SK-N-SH treated with all-trans-retinoic acid at 6 μM for 48 hours (cell line): ENCODE results near the gene WSCD2.

Source experiments
- CSDC2 ChIP-seq: fragments of 250-450 bp; sonication (Bioruptor Pico); IDR thresholded peaks from 2 replicates; pipeline ENCODE4 v1.5.0; 2020; ENCODE audit warnings: mild to moderate bottlenecking, moderate library complexity
- CSRNP3 ChIP-seq: fragments of 250-450 bp; sonication (Bioruptor Pico); IDR thresholded peaks from 2 replicates; pipeline ENCODE4 v1.5.1; 2021; ENCODE audit warnings: mild to moderate bottlenecking, moderate library complexity
- GLIS3 ChIP-seq: fragments of 250-450 bp; sonication (Bioruptor Pico); IDR thresholded peaks from 2 replicates; pipeline ENCODE4 v1.5.0; 2020; ENCODE audit warnings: mild to moderate bottlenecking, moderate library complexity
- ISL1 ChIP-seq: fragments of 250-450 bp; sonication (Bioruptor Pico); IDR thresholded peaks from 2 replicates; pipeline ENCODE4 v2.1.2; 2022; ENCODE audit warnings: mild to moderate bottlenecking, moderate library complexity
- OSR1 ChIP-seq: fragments of 250-450 bp; sonication (Bioruptor Pico); IDR thresholded peaks from 2 replicates; pipeline ENCODE4 v1.8.0; 2022; ENCODE audit warnings: moderate library complexity, mild to moderate bottlenecking, inconsistent platforms
- SNAI2 ChIP-seq: fragments of 250-450 bp; sonication (Bioruptor Pico); IDR thresholded peaks from 2 replicates; pipeline ENCODE4 v1.5.0; 2020; ENCODE audit warnings: mild to moderate bottlenecking, moderate library complexity
- ZC3H10 ChIP-seq: fragments of 250-450 bp; sonication (Bioruptor Pico); IDR thresholded peaks from 2 replicates; pipeline ENCODE4 v1.5.1; 2021; ENCODE audit warnings: mild to moderate bottlenecking, moderate library complexity
- ZFP3 ChIP-seq: fragments of 250-450 bp; sonication (Bioruptor Pico); IDR thresholded peaks from 2 replicates; pipeline ENCODE4 v1.5.0; 2020; ENCODE audit warnings: mild to moderate bottlenecking, moderate library complexity
- ZFP30 ChIP-seq: fragments of 450-650 bp; formaldehyde crosslinking; IDR thresholded peaks from 2 replicates; pipeline ENCODE4 v1.5.0; 2022; ENCODE audit warnings: mild to moderate bottlenecking, moderate library complexity
- ZNF70 ChIP-seq: fragments of 450-650 bp; formaldehyde crosslinking; IDR thresholded peaks from 2 replicates; pipeline ENCODE4 v1.5.0; 2020; ENCODE audit warnings: mild to moderate bottlenecking, moderate library complexity

- TF ChIP-seq GLIS3 (no peak), ZFP30 (CRISPR knock-in tag) (no peak), CSRNP3 (CRISPR knock-in tag) (no peak), SNAI2 (CRISPR knock-in tag) (no peak), ZFP3 (no peak), ZNF70 (CRISPR knock-in tag) (no peak), OSR1 (no peak), ISL1 (CRISPR knock-in tag) (no peak), ZC3H10 (CRISPR knock-in tag) (no peak), CSDC2 (CRISPR knock-in tag) (no peak)
These were observed 40.6 kb downstream of the WSCD2 start for GRCh38 chr12:108169708-108170107.
